ENCODE measurements around the gene AZU1. TPM values are rescaled to one million over a fixed set of nuclear protein-coding genes. Genes with fewer than 3 reads are reported as not detected.
"Not testable (repeated sequence)": the region's sequence is repeated elsewhere in the genome, so short reads cannot be mapped to it uniquely, and the experiment has no call there.

Gene AZU1
- total RNA-seq, 1 donor from 2014 or later = not detected

- DNase-seq (ENCODE audit: low spot score) = no peak
Measured at GRCh38 chr19:810077-810855, 17.4 kb upstream of the AZU1 start.

GRCh38 chr19:810883-811489 is 16.7 kb upstream of the AZU1 start:
- no peak for DNase-seq (ENCODE audit: low spot score)

- DNase-seq (ENCODE audit: low spot score) = no peak
Measured at GRCh38 chr19:811506-812048, 16.1 kb upstream of the AZU1 start.

- no peak for DNase-seq (ENCODE audit: low spot score)
Measured at GRCh38 chr19:812049-812746, 15.4 kb upstream of the AZU1 start.

GRCh38 chr19:812747-813218 is 14.9 kb upstream of the AZU1 start:
- DNase-seq (ENCODE audit: low spot score) = no peak

GRCh38 chr19:813219-814151 is 14.2 kb upstream of the AZU1 start:
- no peak for DNase-seq (ENCODE audit: low spot score)

- DNase-seq (ENCODE audit: low spot score) = no peak
Measured at GRCh38 chr19:814152-815078, 13.2 kb upstream of the AZU1 start.

GRCh38 chr19:815079-815774 is 12.4 kb upstream of the AZU1 start:
- DNase-seq (ENCODE audit: low spot score) = no peak

GRCh38 chr19:815775-816499 is 11.7 kb upstream of the AZU1 start:
- no peak for DNase-seq (ENCODE audit: low spot score)

- no peak for DNase-seq (ENCODE audit: low spot score)
Measured at GRCh38 chr19:816500-816857, 11.2 kb upstream of the AZU1 start.

GRCh38 chr19:820212-820611 is 7.4 kb upstream of the AZU1 start:
- DNase-seq (ENCODE audit: low spot score) = not testable (repeated sequence)

GRCh38 chr19:821231-821824 is 6.3 kb upstream of the AZU1 start:
- DNase-seq (ENCODE audit: low spot score) = no peak

- no peak for DNase-seq (ENCODE audit: low spot score)
Measured at GRCh38 chr19:821825-822503, 5.7 kb upstream of the AZU1 start, which contains the start of gene PLPPR3. TSS of gene PLPPR3 (minus strand) at chr19:821955. CDS start at chr19:821559, 396 bp downstream.

- DNase-seq (ENCODE audit: low spot score) = no peak
Measured at GRCh38 chr19:823565-824121, 4.0 kb upstream of the AZU1 start.

GRCh38 chr19:824885-825284 is 2.8 kb upstream of the AZU1 start:
- DNase-seq (ENCODE audit: low spot score) = no peak

GRCh38 chr19:825897-826644 is 1.6 kb upstream of the AZU1 start:
- DNase-seq (ENCODE audit: low spot score) = no peak

GRCh38 chr19:827314-827709 is 325 bp upstream of the AZU1 start:
- no peak for DNase-seq (ENCODE audit: low spot score)

Measured in mucosa of gallbladder (tissue), 1 donor.